Heart left ventricle (tissue), 16 donors: ENCODE measurements around the gene ITPK1. TPM values are rescaled to one million over a fixed set of nuclear protein-coding genes. Genes with fewer than 3 reads are reported as not detected.

Experiments used
- ATAC-seq, 4 donors: fragments of 200-7000 bp; cut with Tn5 transposase; one replicate each; pipeline ENCODE4 v1.9.1; 2020 to 2022; ENCODE audit warnings: moderate library complexity in 4 of 4, mild to moderate bottlenecking in 3 of 4, moderate number of reproducible peaks in 1 of 4
- DNase-seq, 5 donors: peaks; one replicate each; pipeline ENCODE4 v3.0.0-alpha.2; 2020
- H3K27ac ChIP-seq, 12 donors: fragments of 200-600 bp; sonication (generic) in 4 of 12; one replicate each; pipeline versions ENCODE4 v1.5.0 to v1.8.0; 2016 to 2022; ENCODE audit warnings: mild to moderate bottlenecking in 2 of 12
- H3K27me3 ChIP-seq, 9 donors: fragments of 200-600 bp; sonication (generic) in 2 of 9; one replicate each; pipeline versions ENCODE4 v1.5.1 to v1.8.0; 2016 to 2022; ENCODE audit warnings: mild to moderate bottlenecking in 3 of 9
- H3K36me3 ChIP-seq, 9 donors: fragments of 200-600 bp; sonication (generic) in 2 of 9; one replicate each; pipeline versions ENCODE4 v1.5.0 to v1.8.0; 2018 to 2022; ENCODE audit warnings: mild to moderate bottlenecking in 2 of 9
- H3K4me1 ChIP-seq, 12 donors: fragments of 200-600 bp; sonication (generic) in 4 of 12; one replicate each; pipeline versions ENCODE4 v1.5.0 to v1.8.0; 2016 to 2022; ENCODE audit warnings: mild to moderate bottlenecking in 3 of 12
- H3K4me3 ChIP-seq, 12 donors: fragments of 200-600 bp; sonication (generic) in 4 of 12; one replicate each; pipeline versions ENCODE4 v1.5.0 to v1.8.0; 2017 to 2022; ENCODE audit warnings: mild to moderate bottlenecking in 9 of 12, moderate library complexity in 4 of 12
- H3K9me3 ChIP-seq, 12 donors: fragments of 200-600 bp; sonication (generic) in 4 of 12; one replicate each; pipeline versions ENCODE4 v1.5.0 to v1.8.0; 2016 to 2022; ENCODE audit warnings: mild to moderate bottlenecking in 1 of 12
- POLR2A ChIP-seq, 2 donors: fragments of 450-650 bp; IDR thresholded peaks; one replicate each; pipeline ENCODE4 v1.6.1; 2017; ENCODE audit warnings: antibody characterized with exemption in 2 of 2, mild to moderate bottlenecking in 2 of 2, moderate library complexity in 2 of 2
- WGBS, 4 donors: extraction: QIAGEN DNeasy Blood & Tissue Kit in 2 of 4; methylation state at CpG; one replicate each; pipeline versions ENCODE4 v1.1.5 to v1.1.7; 2013 to 2018; 5-methylcytosine and 5-hydroxymethylcytosine counted together
- intact Hi-C, 10 donors: fragments of 100-400 bp; cut with DNase I; formaldehyde crosslinking; loops; one replicate each; pipeline versions ENCODE4 v1.11.1 to v1.14.2; 2022
- polyA plus RNA-seq, 2 donors: library from polyadenylated mRNA; stranded (reverse); fragments of 200-250 nt; gene quantifications; one replicate each; pipeline ENCODE4 v1.2.3, GENCODE V29; 2013
- total RNA-seq, 9 donors: library from RNA; depleted of rRNA in 2 of 9; stranded (reverse); fragments of >200 nt in 2 of 9; fragmentation: NEBNext Ultra II Directional in 3 of 9; extraction: Animal tissue kit (Norgen Biotek cat#: 25700) in 3 of 9; gene quantifications; one replicate each; pipeline versions ENCODE4 v1.1.0 to v1.2.4, GENCODE V29; 2016 to 2023
- TF ChIP-seq, protein P1 (sequence below), 12 donors: fragments of 200-600 bp; sonication (generic) in 4 of 12; IDR thresholded peaks; one replicate each; pipeline versions ENCODE4 v1.5.0 to v1.8.0; 2018 to 2022; ENCODE audit warnings: antibody characterized with exemption in 12 of 12, mild to moderate bottlenecking in 5 of 12
- donor health status: ischemic (EF 13 %, LVEDD 7.1; RV severe dilation, severe dysfunction).
- donor health status: healthy with polysubstance abuse.
- donor health status: DM: no; HTN: yes; CAD: no.
- donor health status: DM: no; HTN: no; CAD: no.
- donor health status: ischemic (EF 25% LVEDD 6.9; RV normal size, moderate dysfunction).
- donor health status: ischemic (EF 25% LVEDD 5.7; RV mildly dilated, moderate dysfunction).
- donor health status: healthy.
- donor health status: DM: yes; HTN: yes; CAD: no.
- donor health status: ischemic (EF 35%, LVEDD 5.7; RV mildly dilated, moderate dysfunction).
- donor health status: nonischemic (EF 11% LVEDD 7.7; RV severe dilation, severe dysfunction).
- donor health status: DM: yes; HTN: yes; CAD: no.
- donor health status: PGD.
- donor health status: ischemic (EF 29% LVEDD 5.4; RV normal size, mild dysfunction).
- donor health status: nonischemic (EF 23%, LVEDD 6.1; RV moderate dilation, normal function).

The ITPK1 gene
- total and polyA plus RNA-seq, 11 donors = 44.5 to 158 (median 91.0) TPM

- WGBS, 4 donors = 54 to 72% (median 66%) methylated on average over 4 to 8 of the region's 8 CpGs
- peaks cover 5 to 89% (median 63%) of the 10 kb centered on the region in 12 donors for H3K4me1 ChIP-seq
- no peaks in the 10 kb centered on the region for H3K27me3 ChIP-seq
- H3K9me3 ChIP-seq = peaks cover 0 to 4% (median 0%) of the 10 kb centered on the region in 12 donors
- DNase-seq (peak in 2 of 5 donors; percentile 55 to 70), ATAC-seq (peak; percentile 22 to 56 (median 32))
- no peaks in the 10 kb centered on the region for H3K36me3 ChIP-seq
- TF ChIP-seq, protein P1, sequence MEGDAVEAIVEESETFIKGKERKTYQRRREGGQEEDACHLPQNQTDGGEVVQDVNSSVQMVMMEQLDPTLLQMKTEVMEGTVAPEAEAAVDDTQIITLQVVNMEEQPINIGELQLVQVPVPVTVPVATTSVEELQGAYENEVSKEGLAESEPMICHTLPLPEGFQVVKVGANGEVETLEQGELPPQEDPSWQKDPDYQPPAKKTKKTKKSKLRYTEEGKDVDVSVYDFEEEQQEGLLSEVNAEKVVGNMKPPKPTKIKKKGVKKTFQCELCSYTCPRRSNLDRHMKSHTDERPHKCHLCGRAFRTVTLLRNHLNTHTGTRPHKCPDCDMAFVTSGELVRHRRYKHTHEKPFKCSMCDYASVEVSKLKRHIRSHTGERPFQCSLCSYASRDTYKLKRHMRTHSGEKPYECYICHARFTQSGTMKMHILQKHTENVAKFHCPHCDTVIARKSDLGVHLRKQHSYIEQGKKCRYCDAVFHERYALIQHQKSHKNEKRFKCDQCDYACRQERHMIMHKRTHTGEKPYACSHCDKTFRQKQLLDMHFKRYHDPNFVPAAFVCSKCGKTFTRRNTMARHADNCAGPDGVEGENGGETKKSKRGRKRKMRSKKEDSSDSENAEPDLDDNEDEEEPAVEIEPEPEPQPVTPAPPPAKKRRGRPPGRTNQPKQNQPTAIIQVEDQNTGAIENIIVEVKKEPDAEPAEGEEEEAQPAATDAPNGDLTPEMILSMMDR (IDR thresholded peaks at IDR 0.05) = no peak
- no peak overlapping the region for H3K4me3 ChIP-seq
- intact Hi-C loops = no loop called here
- peak overlapping the region in 11 of 12 donors; percentile 5 to 82 (median 64) for H3K27ac ChIP-seq
Measured at GRCh38 chr14:93086441-93087055, 29.2 kb downstream of the ITPK1 start.

DNA sequence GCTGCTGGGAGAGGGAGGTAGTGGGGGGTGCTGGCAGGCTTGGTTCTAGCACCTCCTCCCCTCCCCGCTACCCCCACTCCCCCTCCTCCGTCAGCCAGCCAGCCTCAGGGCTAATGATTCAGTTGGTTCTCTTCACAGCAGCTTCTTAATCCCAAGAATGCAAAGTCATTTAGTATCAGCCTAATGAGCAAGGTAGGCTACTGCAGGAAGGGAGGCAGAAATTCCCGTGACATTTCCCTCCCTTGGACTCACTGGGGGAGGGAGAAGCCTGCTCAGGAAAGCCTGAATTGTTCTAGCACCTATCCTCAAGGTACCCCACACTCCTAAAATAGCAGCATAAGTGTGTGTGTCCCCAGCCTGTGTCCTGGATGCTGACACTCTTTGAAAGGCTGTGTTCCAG is 29.8 kb downstream of the ITPK1 start:
- peaks cover 0 to 4% (median 0%) of the 10 kb centered on the region in 12 donors for H3K9me3 ChIP-seq
- no peak for TF ChIP-seq POLR2A (IDR thresholded peaks at IDR 0.05)
- TF ChIP-seq, protein P1 (IDR thresholded peaks at IDR 0.05) = no peak
- intact Hi-C loops = no loop called here
- H3K4me1 ChIP-seq = peaks cover 5 to 84% (median 57%) of the 10 kb centered on the region in 12 donors
- 42 to 67% (median 59%) methylated on average over 3 of the region's 3 CpGs for WGBS, 4 donors
- H3K27me3 ChIP-seq = no peaks in the 10 kb centered on the region
- H3K27ac ChIP-seq = peak overlapping the region in 11 of 12 donors; percentile 5 to 82 (median 64)
- H3K36me3 ChIP-seq = no peaks in the 10 kb centered on the region
- ATAC-seq = peak; percentile 39 to 56 (median 48)
- no peak for DNase-seq
- H3K4me3 ChIP-seq = no peak overlapping the region

GRCh38 chr14:93084866-93085857 is 30.6 kb downstream of the ITPK1 start:
- ATAC-seq (no peak), DNase-seq (no peak)
- intact Hi-C loops = no loop called here
- no peak overlapping the region for H3K4me3 ChIP-seq
- 73 to 84% (median 82%) methylated on average over 17 to 21 of the region's 21 CpGs for WGBS, 4 donors
- H3K4me1 ChIP-seq = peaks cover 2 to 77% (median 50%) of the 10 kb centered on the region in 12 donors
- no peaks in the 10 kb centered on the region for H3K36me3 ChIP-seq
- peak overlapping the region in 6 of 12 donors; percentile 34 to 82 (median 62) for H3K27ac ChIP-seq
- peaks cover 0 to 4% (median 0%) of the 10 kb centered on the region in 12 donors for H3K9me3 ChIP-seq
- no peaks in the 10 kb centered on the region for H3K27me3 ChIP-seq
- TF ChIP-seq POLR2A (IDR thresholded peaks at IDR 0.05) = no peak
- TF ChIP-seq, protein P1 (IDR thresholded peaks at IDR 0.05) = no peak

DNA sequence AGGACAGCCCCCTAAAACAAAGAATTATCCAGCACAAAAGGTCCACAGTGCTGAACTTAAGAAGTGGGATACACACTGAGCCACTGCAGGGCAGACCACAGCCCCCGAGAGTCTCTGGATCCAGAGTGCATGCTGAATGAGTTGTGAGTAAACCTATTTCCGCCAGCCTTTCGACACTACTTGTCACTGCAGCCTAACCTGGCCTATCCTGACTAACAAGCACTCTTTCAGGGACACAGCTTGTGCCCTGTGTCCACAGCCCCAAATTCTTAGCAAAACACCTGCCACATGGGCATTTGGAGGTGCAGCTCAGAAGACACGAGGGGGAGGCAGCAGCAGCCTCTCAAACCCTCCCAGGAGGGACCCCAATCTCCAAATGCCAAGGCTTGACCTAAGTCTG is 31.3 kb downstream of the ITPK1 start:
- no peak overlapping the region for H3K4me3 ChIP-seq
- no peaks in the 10 kb centered on the region for H3K27me3 ChIP-seq
- H3K9me3 ChIP-seq = peaks cover 0 to 4% (median 0%) of the 10 kb centered on the region in 12 donors
- WGBS, 4 donors = 98 to 100% (median 99%) methylated on average over 3 to 4 of the region's 4 CpGs
- no peak for ATAC-seq
- no peak for DNase-seq
- TF ChIP-seq POLR2A (IDR thresholded peaks at IDR 0.05) = no peak
- TF ChIP-seq, protein P1 (IDR thresholded peaks at IDR 0.05) = no peak
- H3K36me3 ChIP-seq = no peaks in the 10 kb centered on the region
- H3K27ac ChIP-seq = peak overlapping the region in 2 of 12 donors; percentile 61 to 82
- intact Hi-C loops = no loop called here
- peaks cover 0 to 72% (median 44%) of the 10 kb centered on the region in 12 donors for H3K4me1 ChIP-seq
